Gastrocnemius medialis (tissue), 4 donors: ENCODE measurements around the gene SUSD4. TPM values are rescaled to one million over a fixed set of nuclear protein-coding genes. Genes with fewer than 3 reads are reported as not detected.

ENCODE experiments used
- ATAC-seq, 2 donors: fragments of 150-250 bp; one replicate each; pipeline ENCODE4 v1.9.1; 2016
- DNase-seq, 2 donors: peaks; one replicate each; pipeline ENCODE4 v3.0.0-alpha.2; 2019
- H3K27ac ChIP-seq, 4 donors: fragments of 200-600 bp; sonication (generic); 1 replicate in 1 of 4; 2 replicates in 3 of 4; pipeline ENCODE4 v1.5.1; 2016 to 2018; ENCODE audit warnings: mild to moderate bottlenecking in 2 of 4, moderate library complexity in 1 of 4
- H3K27me3 ChIP-seq, 3 donors: fragments of 200-600 bp; sonication (generic) in 2 of 3; 1 replicate in 1 of 3; 2 replicates in 2 of 3; pipeline versions ENCODE4 v1.5.1 to v1.6.0; 2016 to 2019; ENCODE audit warnings: mild to moderate bottlenecking in 1 of 3, moderate library complexity in 1 of 3
- H3K36me3 ChIP-seq, 2 donors: fragments of 200-600 bp; sonication (generic) in 1 of 2; one replicate each; pipeline ENCODE4 v1.5.1; 2017 to 2018
- H3K4me1 ChIP-seq, 2 donors: fragments of 200-600 bp; sonication (generic) in 1 of 2; one replicate each; pipeline ENCODE4 v1.5.1; 2016 to 2017; ENCODE audit warnings: mild to moderate bottlenecking in 2 of 2
- H3K4me3 ChIP-seq, 4 donors: fragments of 200-600 bp; sonication (generic) in 3 of 4; 1 replicate in 1 of 4; 2 replicates in 3 of 4; pipeline ENCODE4 v1.5.1; 2016 to 2019; ENCODE audit warnings: mild to moderate bottlenecking in 2 of 4
- H3K9me3 ChIP-seq, 3 donors: fragments of 200-600 bp; sonication (generic) in 2 of 3; 1 replicate in 1 of 3; 2 replicates in 2 of 3; pipeline ENCODE4 v1.5.1; 2016 to 2019
- POLR2A ChIP-seq, 2 donors: fragments of 450-650 bp; IDR thresholded peaks; one replicate each; pipeline ENCODE4 v1.6.1; 2017; ENCODE audit warnings: antibody characterized with exemption in 2 of 2, mild to moderate bottlenecking in 2 of 2, moderate library complexity in 2 of 2
- in situ Hi-C, 4 donors: fragments of 200-750 bp; cut with MboI; loops; one replicate each; pipeline versions ENCODE4 v1.15.0 to v1.8.0; 2017; ENCODE audit warnings: low sequenced_read_pairs in 4 of 4
- intact Hi-C: fragments of 100-400 bp; cut with DNase I; formaldehyde crosslinking; loops from one replicate; pipeline ENCODE4 v1.15.1; 2023; ENCODE audit warnings: low total_unique reads
- total RNA-seq, 4 donors: library from RNA; depleted of rRNA; stranded (reverse); fragments of >200 nt; gene quantifications; one replicate each; pipeline versions ENCODE4 v1.1.0 to v1.2.3, GENCODE V29; 2016
- TF ChIP-seq, protein P1 (sequence below), 5 experiments: fragments of 450-650 bp in 3 of 5; fragments of 200-600 bp in 2 of 5; sonication (generic) in 2 of 5; IDR thresholded peaks in 4 of 5; conservative IDR thresholded peaks in 1 of 5; 1 replicate in 4 of 5; 2 replicates in 1 of 5; pipeline ENCODE4 v1.5.1; 2016 to 2019; ENCODE audit warnings: antibody characterized with exemption in 5 of 5, mild to moderate bottlenecking in 3 of 5, moderate library complexity in 3 of 5

SUSD4 gene
- total RNA-seq, 4 donors from 2014 or later, result 1.2 to 4.0 (median 3.3) TPM; not detected in 1

- H3K4me1 ChIP-seq, result no peaks in the 10 kb centered on the region
- no peaks in the 10 kb centered on the region for H3K36me3 ChIP-seq
- H3K27ac ChIP-seq, result no peak overlapping the region
- ATAC-seq (peak; percentile 58 to 79), DNase-seq (no peak)
- no peaks in the 10 kb centered on the region for H3K9me3 ChIP-seq
- in situ Hi-C loops, result no loop called here
- intact Hi-C loops, result no loop called here
- no peak for TF ChIP-seq POLR2A (IDR thresholded peaks at IDR 0.05)
- TF ChIP-seq, protein P1, sequence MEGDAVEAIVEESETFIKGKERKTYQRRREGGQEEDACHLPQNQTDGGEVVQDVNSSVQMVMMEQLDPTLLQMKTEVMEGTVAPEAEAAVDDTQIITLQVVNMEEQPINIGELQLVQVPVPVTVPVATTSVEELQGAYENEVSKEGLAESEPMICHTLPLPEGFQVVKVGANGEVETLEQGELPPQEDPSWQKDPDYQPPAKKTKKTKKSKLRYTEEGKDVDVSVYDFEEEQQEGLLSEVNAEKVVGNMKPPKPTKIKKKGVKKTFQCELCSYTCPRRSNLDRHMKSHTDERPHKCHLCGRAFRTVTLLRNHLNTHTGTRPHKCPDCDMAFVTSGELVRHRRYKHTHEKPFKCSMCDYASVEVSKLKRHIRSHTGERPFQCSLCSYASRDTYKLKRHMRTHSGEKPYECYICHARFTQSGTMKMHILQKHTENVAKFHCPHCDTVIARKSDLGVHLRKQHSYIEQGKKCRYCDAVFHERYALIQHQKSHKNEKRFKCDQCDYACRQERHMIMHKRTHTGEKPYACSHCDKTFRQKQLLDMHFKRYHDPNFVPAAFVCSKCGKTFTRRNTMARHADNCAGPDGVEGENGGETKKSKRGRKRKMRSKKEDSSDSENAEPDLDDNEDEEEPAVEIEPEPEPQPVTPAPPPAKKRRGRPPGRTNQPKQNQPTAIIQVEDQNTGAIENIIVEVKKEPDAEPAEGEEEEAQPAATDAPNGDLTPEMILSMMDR (IDR thresholded peaks at IDR 0.05 in 4 of 5, conservative IDR thresholded peaks at IDR 0.05 in 1 of 5), result no peak
- no peak overlapping the region for H3K4me3 ChIP-seq
- no peaks in the 10 kb centered on the region for H3K27me3 ChIP-seq
These were observed 183.2 kb downstream of the SUSD4 start for GRCh38 chr1:223180731-223181321.

GRCh38 chr1:223179786-223180185 lies 184.2 kb downstream of the SUSD4 start:
- Histone ChIP-seq H3K36me3 (no peaks in the 10 kb centered on the region), H3K4me1 (no peaks in the 10 kb centered on the region), H3K27me3 (no peaks in the 10 kb centered on the region), H3K27ac (no peak overlapping the region), H3K4me3 (no peak overlapping the region), H3K9me3 (no peaks in the 10 kb centered on the region)
- ATAC-seq (no peak), DNase-seq (no peak)
- intact Hi-C loops (no loop called here), in situ Hi-C loops (no loop called here)
- TF ChIP-seq POLR2A (IDR thresholded peaks at IDR 0.05), result no peak
- TF ChIP-seq, protein P1 (IDR thresholded peaks at IDR 0.05 in 4 of 5, conservative IDR thresholded peaks at IDR 0.05 in 1 of 5), result no peak

DNA sequence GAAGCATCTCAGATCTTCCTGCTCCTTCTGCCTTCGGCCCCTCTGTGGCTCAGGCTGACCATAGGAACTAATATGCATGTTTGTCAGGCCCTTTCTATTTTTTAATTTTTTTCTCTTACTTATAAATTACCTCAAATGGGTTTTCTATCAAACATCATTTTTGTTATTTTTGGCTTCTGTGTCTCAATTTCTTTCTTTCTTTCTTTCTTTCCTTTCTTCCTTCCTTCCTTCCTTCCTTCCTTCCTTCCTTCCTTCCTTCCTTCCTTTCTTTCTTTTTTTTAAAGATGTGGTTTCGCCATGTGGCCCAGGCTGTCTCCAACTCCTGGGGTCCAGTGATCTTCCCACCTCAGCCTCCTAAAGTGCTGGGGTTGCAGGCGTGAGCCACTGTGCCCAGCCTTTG lies 184.7 kb downstream of the SUSD4 start:
- intact Hi-C loops, result no loop called here
- Histone ChIP-seq H3K9me3 (no peaks in the 10 kb centered on the region), H3K27me3 (no peaks in the 10 kb centered on the region), H3K4me1 (no peaks in the 10 kb centered on the region), H3K4me3 (no peak overlapping the region), H3K36me3 (no peaks in the 10 kb centered on the region), H3K27ac (no peak overlapping the region)
- ATAC-seq, result no peak
- TF ChIP-seq, protein P1 (IDR thresholded peaks at IDR 0.05 in 4 of 5, conservative IDR thresholded peaks at IDR 0.05 in 1 of 5), result no peak
- TF ChIP-seq POLR2A (IDR thresholded peaks at IDR 0.05), result no peak
- in situ Hi-C loops, result no loop called here
- DNase-seq, result no peak

DNA sequence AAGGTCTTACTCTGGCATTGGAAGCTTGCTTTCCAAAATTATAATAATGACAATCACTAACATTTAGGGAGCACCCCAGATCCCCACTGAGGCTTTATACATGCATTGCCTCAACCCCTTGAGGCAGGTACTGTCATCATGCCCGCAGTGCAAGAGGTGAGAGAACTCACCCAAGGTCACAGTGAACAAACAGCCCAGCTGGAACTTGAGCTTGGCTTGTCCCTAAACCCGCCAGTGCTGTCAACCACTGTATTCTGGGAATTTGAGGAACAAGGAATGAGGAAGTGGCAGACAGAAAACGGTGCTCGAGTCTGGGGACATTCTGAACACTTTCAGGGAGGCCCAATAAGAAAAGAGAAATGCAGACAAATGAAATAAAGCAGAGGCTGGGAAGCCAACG lies 186.3 kb downstream of the SUSD4 start:
- H3K36me3 ChIP-seq, result no peaks in the 10 kb centered on the region
- ATAC-seq (peak in 1 of 2 donors; percentile 28), DNase-seq (peak; percentile 21 to 43)
- in situ Hi-C loops (no loop called here), intact Hi-C loops (no loop called here)
- no peak overlapping the region for H3K27ac ChIP-seq
- TF ChIP-seq POLR2A (IDR thresholded peaks at IDR 0.05), result no peak
- TF ChIP-seq, protein P1 (IDR thresholded peaks at IDR 0.05 in 4 of 5, conservative IDR thresholded peaks at IDR 0.05 in 1 of 5), result no peak
- H3K4me3 ChIP-seq, result no peak overlapping the region
- no peaks in the 10 kb centered on the region for H3K27me3 ChIP-seq
- no peaks in the 10 kb centered on the region for H3K9me3 ChIP-seq
- H3K4me1 ChIP-seq, result no peaks in the 10 kb centered on the region

- Histone ChIP-seq H3K4me1 (no peaks in the 10 kb centered on the region), H3K9me3 (no peaks in the 10 kb centered on the region), H3K27me3 (no peaks in the 10 kb centered on the region), H3K27ac (no peak overlapping the region), H3K36me3 (no peaks in the 10 kb centered on the region), H3K4me3 (no peak overlapping the region)
- TF ChIP-seq, protein P1 (IDR thresholded peaks at IDR 0.05 in 4 of 5, conservative IDR thresholded peaks at IDR 0.05 in 1 of 5), result no peak
- TF ChIP-seq POLR2A (IDR thresholded peaks at IDR 0.05), result no peak
- DNase-seq, result no peak
- no peak for ATAC-seq
- in situ Hi-C loops (no loop called here), intact Hi-C loops (no loop called here)
These were observed 187.5 kb downstream of the SUSD4 start for GRCh38 chr1:223176437-223176836.
